Stimulated activated CD8-positive, alpha-beta memory T cell treated with anti-CD3 and anti-CD28 coated beads, Interleukin-4, amount 100 ng/mL, for 1 hour (primary cell): ENCODE results near the gene SORD.
A peak's percentile ranks its signal among the peaks of the same experiment; 100 is the strongest.

Experiments used
- DNase-seq, 2 donors: peaks; one replicate each; pipeline ENCODE4 v3.0.0-alpha.2; 2020; ENCODE audit warnings: low read depth in 2 of 2, low spot score in 1 of 2

The SORD gene

GRCh38 chr15:45114751-45115085 lies 91.7 kb downstream of the SORD start:
- DNase-seq, result no peak

GRCh38 chr15:45115312-45115820 lies 92.4 kb downstream of the SORD start:
- no peak for DNase-seq

GRCh38 chr15:45116006-45116481 lies 93.0 kb downstream of the SORD start:
- DNase-seq, result no peak

- DNase-seq, result no peak
Measured at GRCh38 chr15:45116482-45117307, 93.7 kb downstream of the SORD start.

- no peak for DNase-seq
Measured at GRCh38 chr15:45117308-45118130, 94.5 kb downstream of the SORD start.

GRCh38 chr15:45118131-45118588 lies 95.2 kb downstream of the SORD start:
- peak; percentile 59 to 60 for DNase-seq

GRCh38 chr15:45118996-45119395 lies 96.0 kb downstream of the SORD start:
- DNase-seq, result no peak

- no peak for DNase-seq
Measured at GRCh38 chr15:45120081-45120972, 97.3 kb downstream of the SORD start.

GRCh38 chr15:45121020-45121419 lies 98.0 kb downstream of the SORD start:
- no peak for DNase-seq

- no peak for DNase-seq
Measured at GRCh38 chr15:45121706-45122417, 98.9 kb downstream of the SORD start.

- DNase-seq, result no peak
Measured at GRCh38 chr15:45122719-45123118, 99.7 kb downstream of the SORD start.

- no peak for DNase-seq
Measured at GRCh38 chr15:45123397-45123796, 100.4 kb downstream of the SORD start.

- peak in 1 of 2 donors; percentile 8 for DNase-seq
Measured at GRCh38 chr15:45126535-45127158, 103.7 kb downstream of the SORD start.
